HepG2 (cell line): ENCODE results near the gene TUBB3. TPM values are rescaled to one million over a fixed set of nuclear protein-coding genes. Genes with fewer than 3 reads are reported as not detected.

Experiments used
- ATAC-seq: fragments of 200-7000 bp; cut with Tn5 transposase; 3 replicates; pipeline ENCODE4 v1.9.1; 2020; ENCODE audit warnings: mild to moderate bottlenecking, moderate library complexity
- BruUV-seq: library from RNA; stranded (reverse); fragments of 400-500 nt; replicated peaks from 2 replicates; lab custom pipeline; 2021; lab: Mats Ljungman, UMichigan
- CTCF ChIA-PET: fragments of 300-600 bp; formaldehyde crosslinking; extraction: SDS; loops from one replicate; lab custom pipeline; 2021; ENCODE audit warnings: low total read pairs, inconsistent platforms, low intra/inter-chr PET ratio; lab: Yijun Ruan, JAX
- POLR2A ChIA-PET: fragments of 350-600 bp; sonication (Branson Sonifier 250); formaldehyde crosslinking; loops from one replicate; lab custom pipeline; 2020; ENCODE audit warnings: antibody characterized with exemption, inconsistent platforms; lab: Yijun Ruan, JAX
- DNase-seq: peaks from one replicate; pipeline ENCODE4 v3.0.0-alpha.2; 2015; ENCODE audit warnings: low spot score
- FAIRE-seq: peaks from 3 replicates; lab custom pipeline; 2011; peaks lifted over from hg19 to GRCh38; lab: Jason Lieb, UNC
- H2AFZ ChIP-seq: one replicate; pipeline ENCODE4 v1.6.1; 2011; ENCODE audit warnings: low read length, inconsistent platforms
- H3K27ac ChIP-seq: fragments of 300-600 bp; 3 replicates; pipeline ENCODE4 v1.8.0; 2011; ENCODE audit warnings: mixed run types, mild to moderate bottlenecking, mixed read lengths, low read length, inconsistent platforms; ENCODE audit not compliant: insufficient read depth; ENCODE audit errors: extremely low read length
- H3K27me3 ChIP-seq, 2 experiments: fragments of 200-600 bp in 1 of 2; 2 replicates in 1 of 2; 3 replicates in 1 of 2; pipeline versions ENCODE4 v1.6.0 to v1.8.0; 2011; ENCODE audit warnings: low read length in 2 of 2, mild to moderate bottlenecking in 2 of 2, moderate library complexity in 2 of 2, inconsistent platforms in 1 of 2; ENCODE audit not compliant: insufficient read depth in 2 of 2, control insufficient read depth in 1 of 2
- H3K36me3 ChIP-seq, 2 experiments: fragments of 200-600 bp in 1 of 2; replicated peaks in 1 of 2; 2 replicates in 1 of 2; 3 replicates in 1 of 2; pipeline versions ENCODE4 v1.5.1 to v1.8.0; 2011; ENCODE audit warnings: low read length in 2 of 2, inconsistent platforms in 1 of 2; ENCODE audit not compliant: insufficient read depth in 2 of 2, control insufficient read depth in 1 of 2
- H3K4me1 ChIP-seq: 2 replicates; pipeline ENCODE4 v1.5.1; 2012; ENCODE audit warnings: low read length, inconsistent platforms; ENCODE audit not compliant: insufficient read depth
- H3K4me2 ChIP-seq: 2 replicates; pipeline ENCODE4 v1.6.0; 2011; ENCODE audit warnings: low read depth, low read length, inconsistent platforms
- H3K4me3 ChIP-seq, 3 experiments: fragments of 200-600 bp in 1 of 3; sonication (generic), shearing (Covaris generic) in 1 of 3; replicated peaks in 1 of 3; 2 replicates each; pipeline ENCODE4 v1.5.1; 2011 to 2016; ENCODE audit warnings: low read length in 3 of 3, inconsistent platforms in 2 of 3, low read depth in 2 of 3, mild to moderate bottlenecking in 2 of 3, control low read depth in 1 of 3, mixed read lengths in 1 of 3; ENCODE audit not compliant: insufficient read depth in 1 of 3
- H3K79me2 ChIP-seq: one replicate; pipeline ENCODE4 v1.6.1; 2011; ENCODE audit warnings: low read length, inconsistent platforms; ENCODE audit not compliant: insufficient read depth
- H3K9ac ChIP-seq: 2 replicates; pipeline ENCODE4 v1.6.0; 2011; ENCODE audit warnings: mild to moderate bottlenecking, low read depth, low read length, inconsistent platforms; ENCODE audit not compliant: insufficient read depth
- H3K9me3 ChIP-seq: 2 replicates; pipeline ENCODE4 v1.5.1; 2012; ENCODE audit warnings: mild to moderate bottlenecking, low read length
- H4K20me1 ChIP-seq: 2 replicates; pipeline ENCODE4 v1.6.0; 2011; ENCODE audit warnings: inconsistent platforms, mild to moderate bottlenecking, low read length, moderate library complexity; ENCODE audit not compliant: insufficient read depth
- EHMT2 ChIP-seq: fragments of 200-600 bp; sonication (generic); IDR thresholded peaks from 2 replicates; pipeline ENCODE4 v1.7.0; 2017; ENCODE audit warnings: antibody characterized with exemption, low read depth, low read length, borderline replicate concordance
- FOSL1 ChIP-seq: sonication (generic); formaldehyde crosslinking; IDR thresholded peaks from 2 replicates; pipeline ENCODE4 v1.9.0; 2021; ENCODE audit warnings: missing genetic modification reagents, borderline replicate concordance
- SMAD3 ChIP-seq: sonication (generic); formaldehyde crosslinking; IDR thresholded peaks from 2 replicates; pipeline ENCODE4 v1.4.0; 2020; ENCODE audit warnings: missing genetic modification reagents
- SMYD3 ChIP-seq: sonication (generic); formaldehyde crosslinking; IDR thresholded peaks from 2 replicates; pipeline ENCODE4 v1.8.1; 2023; ENCODE audit warnings: mild to moderate bottlenecking, missing genetic modification reagents
- ZMYM3 ChIP-seq: sonication (generic); formaldehyde crosslinking; IDR thresholded peaks from 2 replicates; pipeline ENCODE4 v1.5.1; 2020; ENCODE audit warnings: mild to moderate bottlenecking, missing genetic modification reagents
- ZNF746 ChIP-seq: sonication (generic); formaldehyde crosslinking; IDR thresholded peaks from 2 replicates; pipeline ENCODE4 v1.8.0; 2022; ENCODE audit warnings: mild to moderate bottlenecking, missing genetic modification reagents
- WGBS: methylation state at CpG from one replicate; pipeline ENCODE4 v1.1.6; 2017; ENCODE audit warnings: low lambda C conversion rate; 5-methylcytosine and 5-hydroxymethylcytosine counted together
- in situ Hi-C: cut with HindIII; loops from 2 replicates; pipeline ENCODE4 v1.10.0; 2017; ENCODE audit warnings: low pct_unique_long_range_greater_than_20kb; ENCODE audit not compliant: extremely low pct_ligation_motif_present
- intact Hi-C: fragments of 100-400 bp; cut with micrococcal nuclease; formaldehyde crosslinking; loops from one replicate; pipeline ENCODE4 v1.10.0; 2022; ENCODE audit not compliant: unreplicated experiment
- polyA plus RNA-seq, 8 experiments: library from polyadenylated mRNA; depleted of rRNA in 3 of 8; stranded (reverse) in 7 of 8; unstranded in 1 of 8; fragments of >200 nt; fragmentation: Illumina TruSeq in 4 of 8; extraction: Trizol in 4 of 8; gene quantifications; 2 replicates each; pipeline versions ENCODE4 v1.2.1 to v1.2.3, GENCODE V29; 2011 to 2016; ENCODE audit warnings: low read depth in 4 of 8, missing spikeins in 1 of 8, mixed read lengths in 1 of 8; ENCODE audit not compliant: insufficient read depth in 1 of 8
- total RNA-seq, 5 experiments: library from RNA; depleted of rRNA; stranded (reverse); fragments of >200 nt; fragmentation: Illumina TruSeq; extraction: Trizol; gene quantifications; 2 replicates each; pipeline ENCODE4 v1.2.3, GENCODE V29; 2016; ENCODE audit warnings: low read depth in 1 of 5
- TF ChIP-seq, protein P1 (sequence below): sonication (generic); formaldehyde crosslinking; IDR thresholded peaks from 2 replicates; pipeline ENCODE4 v1.9.0; 2022; ENCODE audit warnings: missing genetic modification reagents, mild to moderate bottlenecking, borderline replicate concordance
- TF ChIP-seq, protein P2 (sequence below), 2 experiments: fragments of 450-650 bp in 1 of 2; sonication (generic) in 1 of 2; formaldehyde crosslinking in 1 of 2; IDR thresholded peaks; 2 replicates each; pipeline versions ENCODE4 v1.6.1 to v1.8.0; 2016 to 2022; ENCODE audit warnings: antibody characterized with exemption in 1 of 2, mild to moderate bottlenecking in 1 of 2, missing genetic modification reagents in 1 of 2
- TF ChIP-seq, protein P3 (sequence below): sonication (generic); formaldehyde crosslinking; conservative IDR thresholded peaks from 2 replicates; pipeline ENCODE4 v1.8.0; 2022; ENCODE audit warnings: missing genetic modification reagents

The TUBB3 gene
- total and polyA plus RNA-seq, 2 of the 13 experiments (the other 11 are each of a cell fraction or from before 2014, with no cell fraction given) = 110 to 185 TPM

DNA sequence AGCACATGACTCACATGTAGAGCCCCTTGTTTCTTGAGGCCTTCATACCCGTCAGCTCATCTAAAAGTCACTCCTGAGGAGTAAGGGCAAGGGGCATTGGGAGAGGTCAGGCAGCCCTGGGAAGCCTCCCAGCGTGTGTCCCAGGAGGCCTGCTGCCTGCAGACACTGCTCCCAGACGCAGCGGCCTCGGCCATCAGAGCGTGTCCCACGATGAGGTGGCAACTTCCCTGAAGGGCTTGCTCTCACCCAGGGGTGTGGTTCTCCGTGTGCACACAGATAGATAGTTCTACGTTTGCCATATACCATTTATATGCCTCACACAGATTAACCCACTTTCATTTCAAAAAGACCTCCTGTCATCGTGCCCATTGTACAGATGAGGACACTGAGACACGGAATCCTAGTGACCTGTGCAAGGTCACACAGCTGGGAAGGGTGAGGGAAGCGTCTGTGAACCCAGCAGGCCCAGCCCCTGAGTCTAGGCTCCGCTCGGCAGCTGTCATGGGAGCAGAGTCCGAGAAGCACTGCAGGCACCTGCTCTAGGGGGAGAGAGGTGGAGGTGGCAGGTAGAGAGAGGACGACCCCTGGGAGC lies 8.3 kb downstream of the TUBB3 start:
- ChIA-PET CTCF (no interaction called here), POLR2A (interaction anchor here (4.4 kb wide), 1 partner anchor 9 kb away, joined by 26 read pairs; the partner anchor contains the start of gene TUBB3)
- 96% methylated on average over 16 of the region's 16 CpGs for WGBS
- in situ Hi-C loops = no loop called here
- no peaks in the 10 kb centered on the region for H3K9me3 ChIP-seq
- peaks cover 26% of the 10 kb centered on the region; the same call in 1 of the 2 replicates for H4K20me1 ChIP-seq
- H3K27me3 ChIP-seq = no peaks in the 10 kb centered on the region
- peaks cover 22 to 32% of the 10 kb centered on the region in 2 experiments; a peak in 4 of 5 replicates for H3K36me3 ChIP-seq
- no peaks in the 10 kb centered on the region for H3K4me1 ChIP-seq
- ATAC-seq (peak; percentile 6; the same call in 1 of the 3 replicates), FAIRE-seq (no peak), DNase-seq (no peak)
- H3K9ac ChIP-seq = no peak overlapping the region
- H3K4me3 ChIP-seq = no peak overlapping the region
- no TSS peak for BruUV-seq
- H3K27ac ChIP-seq = no peak overlapping the region
- intact Hi-C loops = no loop called here
- H2AFZ ChIP-seq = no peak overlapping the region
- H3K4me2 ChIP-seq = no peak overlapping the region
- peaks cover 3% of the 10 kb centered on the region for H3K79me2 ChIP-seq
- TF ChIP-seq EHMT2 (no peak), SMAD3 (no peak), FOSL1 (no peak), ZMYM3 (CRISPR knock-in tag) (peak; percentile 49; the same call in 1 of the 2 replicates), ZNF746 (no peak), SMYD3 (CRISPR knock-in tag) (no peak)
- TF ChIP-seq, protein P1, sequence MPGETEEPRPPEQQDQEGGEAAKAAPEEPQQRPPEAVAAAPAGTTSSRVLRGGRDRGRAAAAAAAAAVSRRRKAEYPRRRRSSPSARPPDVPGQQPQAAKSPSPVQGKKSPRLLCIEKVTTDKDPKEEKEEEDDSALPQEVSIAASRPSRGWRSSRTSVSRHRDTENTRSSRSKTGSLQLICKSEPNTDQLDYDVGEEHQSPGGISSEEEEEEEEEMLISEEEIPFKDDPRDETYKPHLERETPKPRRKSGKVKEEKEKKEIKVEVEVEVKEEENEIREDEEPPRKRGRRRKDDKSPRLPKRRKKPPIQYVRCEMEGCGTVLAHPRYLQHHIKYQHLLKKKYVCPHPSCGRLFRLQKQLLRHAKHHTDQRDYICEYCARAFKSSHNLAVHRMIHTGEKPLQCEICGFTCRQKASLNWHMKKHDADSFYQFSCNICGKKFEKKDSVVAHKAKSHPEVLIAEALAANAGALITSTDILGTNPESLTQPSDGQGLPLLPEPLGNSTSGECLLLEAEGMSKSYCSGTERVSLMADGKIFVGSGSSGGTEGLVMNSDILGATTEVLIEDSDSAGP (CRISPR knock-in tag) = 0 out of 2 replicates have a peak, but pooled peaks have one; percentile 33
- TF ChIP-seq, protein P2, sequence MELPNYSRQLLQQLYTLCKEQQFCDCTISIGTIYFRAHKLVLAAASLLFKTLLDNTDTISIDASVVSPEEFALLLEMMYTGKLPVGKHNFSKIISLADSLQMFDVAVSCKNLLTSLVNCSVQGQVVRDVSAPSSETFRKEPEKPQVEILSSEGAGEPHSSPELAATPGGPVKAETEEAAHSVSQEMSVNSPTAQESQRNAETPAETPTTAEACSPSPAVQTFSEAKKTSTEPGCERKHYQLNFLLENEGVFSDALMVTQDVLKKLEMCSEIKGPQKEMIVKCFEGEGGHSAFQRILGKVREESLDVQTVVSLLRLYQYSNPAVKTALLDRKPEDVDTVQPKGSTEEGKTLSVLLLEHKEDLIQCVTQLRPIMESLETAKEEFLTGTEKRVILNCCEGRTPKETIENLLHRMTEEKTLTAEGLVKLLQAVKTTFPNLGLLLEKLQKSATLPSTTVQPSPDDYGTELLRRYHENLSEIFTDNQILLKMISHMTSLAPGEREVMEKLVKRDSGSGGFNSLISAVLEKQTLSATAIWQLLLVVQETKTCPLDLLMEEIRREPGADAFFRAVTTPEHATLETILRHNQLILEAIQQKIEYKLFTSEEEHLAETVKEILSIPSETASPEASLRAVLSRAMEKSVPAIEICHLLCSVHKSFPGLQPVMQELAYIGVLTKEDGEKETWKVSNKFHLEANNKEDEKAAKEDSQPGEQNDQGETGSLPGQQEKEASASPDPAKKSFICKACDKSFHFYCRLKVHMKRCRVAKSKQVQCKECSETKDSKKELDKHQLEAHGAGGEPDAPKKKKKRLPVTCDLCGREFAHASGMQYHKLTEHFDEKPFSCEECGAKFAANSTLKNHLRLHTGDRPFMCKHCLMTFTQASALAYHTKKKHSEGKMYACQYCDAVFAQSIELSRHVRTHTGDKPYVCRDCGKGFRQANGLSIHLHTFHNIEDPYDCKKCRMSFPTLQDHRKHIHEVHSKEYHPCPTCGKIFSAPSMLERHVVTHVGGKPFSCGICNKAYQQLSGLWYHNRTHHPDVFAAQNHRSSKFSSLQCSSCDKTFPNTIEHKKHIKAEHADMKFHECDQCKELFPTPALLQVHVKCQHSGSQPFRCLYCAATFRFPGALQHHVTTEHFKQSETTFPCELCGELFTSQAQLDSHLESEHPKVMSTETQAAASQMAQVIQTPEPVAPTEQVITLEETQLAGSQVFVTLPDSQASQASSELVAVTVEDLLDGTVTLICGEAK (IDR thresholded peaks at IDR 0.05) = no peak
- TF ChIP-seq, protein P2 (CRISPR knock-in tag; IDR thresholded peaks at IDR 0.05) = no peak
- TF ChIP-seq, protein P3, sequence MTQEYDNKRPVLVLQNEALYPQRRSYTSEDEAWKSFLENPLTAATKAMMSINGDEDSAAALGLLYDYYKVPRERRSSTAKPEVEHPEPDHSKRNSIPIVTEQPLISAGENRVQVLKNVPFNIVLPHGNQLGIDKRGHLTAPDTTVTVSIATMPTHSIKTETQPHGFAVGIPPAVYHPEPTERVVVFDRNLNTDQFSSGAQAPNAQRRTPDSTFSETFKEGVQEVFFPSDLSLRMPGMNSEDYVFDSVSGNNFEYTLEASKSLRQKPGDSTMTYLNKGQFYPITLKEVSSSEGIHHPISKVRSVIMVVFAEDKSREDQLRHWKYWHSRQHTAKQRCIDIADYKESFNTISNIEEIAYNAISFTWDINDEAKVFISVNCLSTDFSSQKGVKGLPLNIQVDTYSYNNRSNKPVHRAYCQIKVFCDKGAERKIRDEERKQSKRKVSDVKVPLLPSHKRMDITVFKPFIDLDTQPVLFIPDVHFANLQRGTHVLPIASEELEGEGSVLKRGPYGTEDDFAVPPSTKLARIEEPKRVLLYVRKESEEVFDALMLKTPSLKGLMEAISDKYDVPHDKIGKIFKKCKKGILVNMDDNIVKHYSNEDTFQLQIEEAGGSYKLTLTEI = no peak
